HTR-8/SVneo (cell line): ENCODE results near the gene IL17RA.

ENCODE experiments used
- DNase-seq: peaks from one replicate; pipeline ENCODE4 v3.0.0; 2011; ENCODE audit warnings: low spot score, mixed read lengths; ENCODE audit not compliant: insufficient read length
- FAIRE-seq: peaks from 2 replicates; lab custom pipeline; 2011; peaks lifted over from hg19 to GRCh38; lab: Jason Lieb, UNC

Gene IL17RA

GRCh38 chr22:17077255-17077654 lies 7.5 kb upstream of the IL17RA start:
- DNase-seq: peak; percentile 37
- FAIRE-seq: no peak

DNA sequence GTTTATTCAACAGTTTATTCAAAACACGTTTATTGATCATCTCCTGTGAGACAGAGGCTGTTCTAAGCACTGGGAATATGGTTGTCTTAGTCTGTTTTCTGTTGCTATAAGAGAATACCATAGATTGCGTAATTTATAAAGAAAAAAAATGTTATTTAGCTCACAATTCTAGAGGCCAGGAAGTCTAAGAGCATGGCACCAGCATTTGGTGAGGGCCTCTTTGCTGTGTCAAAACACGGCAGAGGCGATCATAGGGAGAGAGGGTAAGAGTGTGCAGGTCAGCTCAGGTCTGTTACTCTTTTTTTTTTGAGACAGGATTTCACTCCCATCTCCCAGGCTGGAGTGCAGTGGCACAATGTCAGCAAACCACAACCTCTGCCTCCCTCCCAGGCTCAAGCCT lies 5.2 kb upstream of the IL17RA start:
- no peak for FAIRE-seq
- no peak for DNase-seq

DNA sequence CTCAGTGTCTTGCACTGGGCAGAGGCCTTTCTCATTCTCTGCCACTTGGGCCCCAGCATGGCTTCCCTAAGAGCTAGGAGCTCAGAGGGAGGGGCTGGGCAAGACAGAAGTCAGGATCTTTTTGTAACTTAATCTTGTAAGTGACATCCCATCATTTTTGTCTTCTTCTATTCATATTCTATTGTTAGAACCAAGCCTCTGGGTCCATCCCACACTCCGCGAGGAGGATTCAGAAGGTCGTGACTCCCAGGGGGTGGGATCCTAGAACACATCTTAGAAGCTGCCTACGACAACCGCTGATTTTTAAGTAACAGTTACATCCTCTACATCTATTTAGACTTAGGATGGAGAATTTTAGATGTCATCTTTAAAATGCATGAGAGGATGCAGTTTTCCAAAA lies 1.5 kb upstream of the IL17RA start:
- FAIRE-seq (no peak), DNase-seq (no peak)

- DNase-seq (no peak), FAIRE-seq (no peak)
Observed at GRCh38 chr22:17083811-17084441, 874 bp upstream of the IL17RA start.

GRCh38 chr22:17085277-17086181 lies 729 bp downstream of the IL17RA start:
- DNase-seq (no peak), FAIRE-seq (no peak)

DNA sequence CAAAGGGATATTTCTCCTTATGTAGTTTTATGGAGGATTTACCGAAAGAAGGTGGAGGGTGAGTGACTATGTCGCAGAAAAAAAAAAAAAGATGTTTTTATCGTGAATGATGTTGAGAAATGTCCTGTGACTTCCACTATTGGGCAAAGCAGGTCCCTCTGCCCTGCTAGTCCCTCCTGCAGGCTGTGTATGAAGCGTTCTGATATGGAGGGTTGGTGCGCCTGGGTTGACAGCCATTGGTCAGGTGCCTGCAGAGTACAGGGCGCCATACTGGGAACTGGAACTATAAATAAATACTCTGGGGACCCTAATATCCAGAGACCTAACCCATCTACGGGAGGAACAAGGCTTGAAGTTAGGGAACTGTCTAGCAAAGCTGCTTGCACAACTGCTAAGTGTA lies 1.5 kb downstream of the IL17RA start:
- DNase-seq: no peak
- no peak for FAIRE-seq

GRCh38 chr22:17086788-17087497 lies 2.1 kb downstream of the IL17RA start:
- no peak for DNase-seq
- no peak for FAIRE-seq

- DNase-seq (no peak), FAIRE-seq (no peak)
Observed at GRCh38 chr22:17087498-17088131, 2.8 kb downstream of the IL17RA start.

GRCh38 chr22:17090550-17090949 lies 5.8 kb downstream of the IL17RA start:
- DNase-seq (no peak), FAIRE-seq (no peak)

- FAIRE-seq: no peak
- no peak for DNase-seq
Observed at GRCh38 chr22:17091851-17092250, 7.1 kb downstream of the IL17RA start.

DNA sequence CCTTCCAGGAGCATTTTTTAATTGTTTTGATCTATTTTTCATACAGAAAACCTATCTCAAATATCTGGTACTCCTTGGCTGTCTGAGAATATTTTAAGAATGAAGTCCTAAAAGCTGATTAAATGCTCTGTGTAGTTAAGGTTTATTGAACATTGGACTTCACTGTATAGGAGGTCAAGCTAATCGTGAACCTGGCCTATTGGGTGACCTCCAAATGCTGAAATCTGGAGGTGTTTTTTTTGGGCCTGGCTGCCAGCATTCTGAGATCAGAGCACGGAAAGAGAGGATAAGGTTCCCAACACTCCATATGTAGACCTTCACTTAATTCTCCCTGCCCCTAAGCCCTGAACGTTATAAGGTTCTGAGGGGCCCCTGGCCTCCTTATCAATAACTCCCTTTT lies 8.3 kb downstream of the IL17RA start:
- DNase-seq: no peak
- no peak for FAIRE-seq

GRCh38 chr22:17095538-17095937 lies 10.7 kb downstream of the IL17RA start:
- FAIRE-seq: no peak
- DNase-seq: no peak

- no peak for FAIRE-seq
Observed at GRCh38 chr22:17096071-17096470, 11.3 kb downstream of the IL17RA start.

DNA sequence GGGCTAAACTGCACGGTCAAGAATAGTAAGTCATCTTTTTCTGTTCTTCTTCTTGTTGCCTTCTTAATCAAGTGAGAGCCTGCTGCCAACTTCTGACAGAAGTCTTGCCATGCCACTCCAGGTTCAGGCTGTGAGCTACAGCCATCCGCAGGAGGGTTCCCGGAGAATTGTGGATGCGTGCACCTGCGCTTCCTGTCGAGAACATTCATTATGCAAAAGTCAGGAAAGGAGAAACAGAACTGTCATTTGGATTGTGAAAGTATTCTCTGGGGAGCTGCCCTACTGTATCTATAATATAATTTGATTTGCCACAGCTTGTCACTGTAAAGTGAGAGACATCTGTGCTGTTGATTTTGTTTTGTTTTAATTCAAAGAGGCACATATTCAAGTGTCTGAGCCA lies 12.3 kb downstream of the IL17RA start:
- DNase-seq (no peak), FAIRE-seq (no peak)

More at GRCh38 chr22:17096071-17096470, 11.3 kb downstream of the IL17RA start:
- no peak for DNase-seq

DNA sequence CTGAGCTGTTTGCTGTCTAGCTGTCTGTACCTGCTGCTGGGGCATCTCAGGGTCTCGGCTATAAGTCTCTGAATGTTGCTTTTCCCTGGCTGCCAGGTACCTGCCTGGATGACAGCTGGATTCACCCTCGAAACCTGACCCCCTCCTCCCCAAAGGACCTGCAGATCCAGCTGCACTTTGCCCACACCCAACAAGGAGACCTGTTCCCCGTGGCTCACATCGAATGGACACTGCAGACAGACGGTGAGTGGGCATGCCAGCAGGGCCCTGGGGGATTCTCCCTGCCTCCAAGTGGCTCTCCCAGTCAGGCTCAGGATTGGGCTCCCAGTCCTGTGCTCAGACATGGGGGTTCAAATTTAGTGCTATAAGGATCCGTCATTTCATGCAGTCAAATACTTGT lies 12.9 kb downstream of the IL17RA start:
- FAIRE-seq: no peak
- no peak for DNase-seq

DNA sequence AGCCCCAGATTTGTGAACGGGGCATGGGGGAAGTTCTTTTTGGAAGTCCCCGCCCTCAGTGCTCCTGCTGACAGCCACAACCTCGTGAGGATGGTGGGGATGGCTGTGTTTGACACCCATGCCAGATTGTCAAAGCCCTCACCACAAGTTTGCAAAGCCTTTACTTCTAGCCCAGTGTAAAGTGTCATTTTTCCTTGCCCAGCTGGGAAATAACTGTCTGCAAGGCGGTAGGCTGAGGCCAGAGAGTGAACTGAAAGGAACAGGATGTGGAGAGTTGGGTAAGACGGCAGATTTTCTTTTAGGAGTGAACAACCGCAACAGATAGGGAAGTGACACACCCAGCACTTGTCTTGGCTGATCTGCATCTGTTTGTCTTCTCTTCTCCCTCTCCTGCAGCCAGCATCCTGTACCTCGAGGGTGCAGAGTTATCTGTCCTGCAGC lies 13.6 kb downstream of the IL17RA start:
- DNase-seq (no peak), FAIRE-seq (no peak)

DNA sequence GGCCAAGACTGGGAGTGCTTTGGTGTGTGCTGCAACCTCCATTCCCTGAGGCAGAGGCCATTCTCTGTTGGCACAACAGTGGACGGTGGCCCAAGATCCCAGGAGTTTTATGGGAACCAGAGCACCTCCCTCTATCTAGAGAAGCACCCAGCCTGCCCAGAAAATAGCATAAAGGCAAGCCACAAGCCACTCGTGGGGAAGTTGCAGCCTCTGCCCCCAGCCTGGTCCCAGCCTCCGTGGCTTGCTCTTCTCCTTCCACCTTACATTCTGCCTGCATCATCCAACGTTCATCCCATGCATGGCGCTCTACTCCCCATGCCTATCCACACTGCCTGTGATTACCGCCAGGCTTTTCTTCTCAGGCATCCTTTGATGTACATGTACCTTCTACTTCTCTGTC lies 15.8 kb downstream of the IL17RA start:
- no peak for FAIRE-seq
- no peak for DNase-seq

- DNase-seq (no peak), FAIRE-seq (no peak)
Observed at GRCh38 chr22:17101475-17102296, 16.9 kb downstream of the IL17RA start.

- DNase-seq (no peak), FAIRE-seq (no peak)
Observed at GRCh38 chr22:17102297-17102667, 17.5 kb downstream of the IL17RA start.

DNA sequence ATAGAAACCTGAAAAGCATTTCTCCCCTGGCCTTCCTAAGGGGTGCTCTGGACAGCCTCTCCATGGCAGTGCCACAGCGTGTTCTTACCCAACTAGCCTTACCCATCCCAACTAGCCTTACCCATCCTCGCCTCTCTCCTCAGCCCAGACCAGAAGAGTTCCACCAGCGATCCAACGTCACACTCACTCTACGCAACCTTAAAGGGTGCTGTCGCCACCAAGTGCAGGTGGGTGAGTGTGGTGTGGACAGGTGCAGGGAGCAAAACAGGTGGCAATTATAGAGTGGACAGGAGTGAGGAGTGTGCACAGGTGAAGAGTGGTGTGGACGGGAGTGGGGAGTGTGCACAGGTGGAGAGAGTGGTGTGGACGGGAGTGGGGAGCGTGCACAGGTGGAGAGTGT lies 18.6 kb downstream of the IL17RA start:
- no peak for FAIRE-seq
- no peak for DNase-seq
